Activated T-helper 2 cell treated with anti-CD3 and anti-CD28 coated beads, Interferon-gamma antibody, Interleukin-2, Interleukin-4, amounts not matched to agents 10 μg/mL and 5 μg/mL and 100 μg/mL, durations not matched to agents 14 hours and 24 hours and 36 hours (primary cell): Measurements from ENCODE around the gene COMMD1. TPM values are rescaled to one million over a fixed set of nuclear protein-coding genes. Genes with fewer than 3 reads are reported as not detected.
"Not testable (repeated sequence)": the region's sequence is repeated elsewhere in the genome, so short reads cannot be mapped to it uniquely, and the experiment has no call there.

ENCODE experiments used
- DNase-seq: peaks from one replicate; pipeline ENCODE4 v3.0.0; 2021; ENCODE audit warnings: low spot score
- H3K27ac Mint-ChIP-seq: one replicate; pipeline ENCODE4 v1.8.0; 2021; ENCODE audit warnings: mixed read lengths
- H3K27me3 Mint-ChIP-seq: one replicate; pipeline ENCODE4 v1.8.0; 2021; ENCODE audit warnings: low read depth, mixed read lengths
- H3K36me3 Mint-ChIP-seq: one replicate; pipeline ENCODE4 v1.8.0; 2021; ENCODE audit warnings: low read depth, mixed read lengths
- H3K4me1 Mint-ChIP-seq: one replicate; pipeline ENCODE4 v1.8.0; 2021; ENCODE audit warnings: low read depth, mixed read lengths
- H3K4me3 Mint-ChIP-seq: one replicate; pipeline ENCODE4 v1.8.0; 2021; ENCODE audit warnings: low read depth, mild to moderate bottlenecking, moderate library complexity, mixed read lengths
- H3K9me3 Mint-ChIP-seq: one replicate; pipeline ENCODE4 v1.8.0; 2021; ENCODE audit warnings: mixed read lengths
- intact Hi-C: fragments of 100-400 bp; cut with micrococcal nuclease; formaldehyde crosslinking; loops from one replicate; pipeline ENCODE4 v1.15.1; 2023
- total RNA-seq: library from RNA; stranded (reverse); gene quantifications from 2 replicates; pipeline ENCODE4 v1.2.3, GENCODE V29; 2022

COMMD1 gene
- total RNA-seq: 27.5 and 29.1 TPM in 2 replicates

- H3K36me3 Mint-ChIP-seq: no peaks in the 10 kb centered on the region
- intact Hi-C loops: loop anchor here (1.0 to 10.0 kb wide), 4 partner anchors 17 to 789 kb away; partner anchors contain the start of genes B3GNT2 and CCT4
- DNase-seq: peak; percentile 73
- H3K27ac Mint-ChIP-seq: peak within 1 kb of the TSS; percentile 76
- peaks cover 11% of the 10 kb centered on the region for H3K4me1 Mint-ChIP-seq
- H3K27me3 Mint-ChIP-seq: no peaks in the 10 kb centered on the region
- H3K4me3 Mint-ChIP-seq: peak within 1 kb of the TSS; percentile 98
- no peaks in the 10 kb centered on the region for H3K9me3 Mint-ChIP-seq
These were observed at the start of gene COMMD1 for GRCh38 chr2:61905372-61906185. TSS of gene COMMD1 (plus strand) at chr2:61905674. CDS start at chr2:61905679, 5 bp downstream.

GRCh38 chr2:61857224-61857623 is 48.2 kb upstream of the COMMD1 start:
- Mint-ChIP-seq H3K27me3 (no peaks in the 10 kb centered on the region), H3K27ac (no peak overlapping the region), H3K36me3 (peaks cover 8% of the 10 kb centered on the region), H3K4me3 (no peak overlapping the region), H3K9me3 (no peaks in the 10 kb centered on the region), H3K4me1 (peaks cover 16% of the 10 kb centered on the region)
- DNase-seq: no peak
- intact Hi-C loops: loop anchor here (10.0 kb wide), 1 partner anchor 162 kb away; no protein-coding TSS in a partner anchor

- intact Hi-C loops: no loop called here
- H3K9me3 Mint-ChIP-seq: no peaks in the 10 kb centered on the region
- no peaks in the 10 kb centered on the region for H3K27me3 Mint-ChIP-seq
- no peak overlapping the region for H3K4me3 Mint-ChIP-seq
- DNase-seq: no peak
- H3K4me1 Mint-ChIP-seq: peaks cover 2% of the 10 kb centered on the region
- H3K27ac Mint-ChIP-seq: no peak overlapping the region
- H3K36me3 Mint-ChIP-seq: peaks cover 50% of the 10 kb centered on the region
These were observed 43.4 kb upstream of the COMMD1 start for GRCh38 chr2:61862085-61862484.

GRCh38 chr2:61866482-61867089 is 38.9 kb upstream of the COMMD1 start:
- H3K4me3 Mint-ChIP-seq, DNase-seq, H3K4me1 Mint-ChIP-seq, H3K9me3 Mint-ChIP-seq, H3K27ac Mint-ChIP-seq, H3K27me3 Mint-ChIP-seq, intact Hi-C loops: not testable (repeated sequence)
- H3K36me3 Mint-ChIP-seq: peaks cover 82% of the 10 kb centered on the region

- Mint-ChIP-seq H3K4me3 (no peak overlapping the region), H3K9me3 (no peaks in the 10 kb centered on the region), H3K4me1 (no peaks in the 10 kb centered on the region), H3K27me3 (no peaks in the 10 kb centered on the region), H3K36me3 (peaks cover 76% of the 10 kb centered on the region), H3K27ac (no peak overlapping the region)
- intact Hi-C loops: no loop called here
- DNase-seq: no peak
These were observed 29.1 kb upstream of the COMMD1 start for GRCh38 chr2:61876400-61876799.

- Mint-ChIP-seq H3K4me3 (no peak overlapping the region), H3K27me3 (no peaks in the 10 kb centered on the region), H3K27ac (no peak overlapping the region), H3K9me3 (no peaks in the 10 kb centered on the region), H3K4me1 (no peaks in the 10 kb centered on the region), H3K36me3 (peaks cover 73% of the 10 kb centered on the region)
- intact Hi-C loops: no loop called here
- DNase-seq: no peak
These were observed 27.8 kb upstream of the COMMD1 start for GRCh38 chr2:61877571-61878245.

- intact Hi-C loops: no loop called here
- Mint-ChIP-seq H3K27ac (no peak overlapping the region), H3K27me3 (no peaks in the 10 kb centered on the region), H3K36me3 (peaks cover 73% of the 10 kb centered on the region), H3K4me3 (no peak overlapping the region), H3K9me3 (no peaks in the 10 kb centered on the region), H3K4me1 (no peaks in the 10 kb centered on the region)
- DNase-seq: no peak
These were observed 26.7 kb upstream of the COMMD1 start for GRCh38 chr2:61878761-61879160.

- Mint-ChIP-seq H3K27ac (peak overlapping the region; percentile 24), H3K36me3 (peaks cover 73% of the 10 kb centered on the region)
- H3K4me1 Mint-ChIP-seq, intact Hi-C loops, H3K9me3 Mint-ChIP-seq, H3K27me3 Mint-ChIP-seq, DNase-seq, H3K4me3 Mint-ChIP-seq: not testable (repeated sequence)
These were observed 26.1 kb upstream of the COMMD1 start for GRCh38 chr2:61879351-61879750.

- DNase-seq: no peak
- H3K4me3 Mint-ChIP-seq: no peak overlapping the region
- intact Hi-C loops: no loop called here
- H3K4me1 Mint-ChIP-seq: peaks cover 18% of the 10 kb centered on the region
- H3K9me3 Mint-ChIP-seq: no peaks in the 10 kb centered on the region
- no peak overlapping the region for H3K27ac Mint-ChIP-seq
- peaks cover 73% of the 10 kb centered on the region for H3K36me3 Mint-ChIP-seq
- H3K27me3 Mint-ChIP-seq: no peaks in the 10 kb centered on the region
These were observed 22.6 kb upstream of the COMMD1 start for GRCh38 chr2:61882850-61883249.

GRCh38 chr2:61885896-61886603 is 19.4 kb upstream of the COMMD1 start:
- Mint-ChIP-seq H3K27ac (no peak overlapping the region), H3K36me3 (peaks cover 56% of the 10 kb centered on the region), H3K4me1 (peaks cover 20% of the 10 kb centered on the region), H3K4me3 (peak overlapping the region; percentile 96), H3K9me3 (no peaks in the 10 kb centered on the region), H3K27me3 (no peaks in the 10 kb centered on the region)
- DNase-seq: no peak
- intact Hi-C loops: no loop called here

GRCh38 chr2:61887717-61888266 is 17.7 kb upstream of the COMMD1 start:
- no peaks in the 10 kb centered on the region for H3K9me3 Mint-ChIP-seq
- H3K27ac Mint-ChIP-seq: peak overlapping the region; percentile 99
- no peaks in the 10 kb centered on the region for H3K27me3 Mint-ChIP-seq
- H3K36me3 Mint-ChIP-seq: peaks cover 47% of the 10 kb centered on the region
- DNase-seq: no peak
- peak overlapping the region; percentile 96 for H3K4me3 Mint-ChIP-seq
- peaks cover 20% of the 10 kb centered on the region for H3K4me1 Mint-ChIP-seq
- intact Hi-C loops: loop anchor here (1.0 to 2.0 kb wide), 5 partner anchors 18 to 1701 kb away; partner anchors contain the start of genes COMMD1, FAM161A, MDH1 and WDPCP
